ENCODE results near the gene IL5. TPM values are rescaled to one million over a fixed set of nuclear protein-coding genes. Genes with fewer than 3 reads are reported as not detected.
A peak's percentile ranks its signal among the peaks of the same experiment; 100 is the strongest.

The IL5 gene
- total and polyA plus RNA-seq, 12 donors, result not detected

DNA sequence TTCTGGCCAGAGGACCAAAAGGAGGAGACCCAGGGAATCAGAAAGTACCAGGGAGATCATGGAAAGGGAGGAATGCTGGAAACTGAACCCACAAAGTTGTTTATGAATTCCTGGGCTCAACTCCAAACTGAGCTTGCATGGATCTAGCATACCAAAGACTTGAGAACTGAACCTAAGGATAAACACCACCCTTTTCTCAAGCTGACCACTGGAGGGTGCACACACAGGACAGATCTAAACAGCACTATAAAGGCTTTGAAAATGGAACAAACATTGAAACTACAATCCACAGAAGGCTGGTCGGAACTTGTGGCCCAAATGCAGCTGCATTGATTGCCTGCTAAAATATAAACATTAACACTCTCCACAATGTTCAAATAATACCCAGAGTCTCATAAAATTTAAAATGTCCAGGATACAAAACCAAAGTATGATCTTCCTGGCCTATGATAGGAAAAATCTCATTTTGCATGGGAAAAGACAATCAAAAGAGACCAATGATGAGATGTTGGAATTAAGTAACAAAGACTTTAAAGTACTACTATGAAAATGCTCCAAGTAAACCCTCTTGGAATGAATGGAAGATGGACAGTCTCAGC, 37.1 kb downstream of the IL5 start:
- no peaks in the 10 kb centered on the region for H3K36me3 ChIP-seq (replicated peaks in 1 of 2)
- H3K4me1 ChIP-seq (replicated peaks in 1 of 2), result no peaks in the 10 kb centered on the region
- H3K9me3 ChIP-seq (replicated peaks in 1 of 3), result no peaks in the 10 kb centered on the region
- intact Hi-C loops (cut with DNase I), result loop anchor here in 1 of 2 donors (10.0 kb wide), 1 partner anchor 231 kb away; no protein-coding TSS in a partner anchor
- no peaks in the 10 kb centered on the region for H3K27me3 ChIP-seq
- H3K27ac ChIP-seq, result no peak overlapping the region
- no peak overlapping the region for H3K4me3 ChIP-seq
- WGBS, 4 donors, result 29 to 61% (median 41%) methylated on average over 1 of the region's 1 CpG
- DNase-seq, result peak in 3 of 7 donors; percentile 21 to 56 (median 38)
- TF ChIP-seq POLR2A (IDR thresholded peaks at IDR 0.05), result no peak
- TF ChIP-seq, protein P1, sequence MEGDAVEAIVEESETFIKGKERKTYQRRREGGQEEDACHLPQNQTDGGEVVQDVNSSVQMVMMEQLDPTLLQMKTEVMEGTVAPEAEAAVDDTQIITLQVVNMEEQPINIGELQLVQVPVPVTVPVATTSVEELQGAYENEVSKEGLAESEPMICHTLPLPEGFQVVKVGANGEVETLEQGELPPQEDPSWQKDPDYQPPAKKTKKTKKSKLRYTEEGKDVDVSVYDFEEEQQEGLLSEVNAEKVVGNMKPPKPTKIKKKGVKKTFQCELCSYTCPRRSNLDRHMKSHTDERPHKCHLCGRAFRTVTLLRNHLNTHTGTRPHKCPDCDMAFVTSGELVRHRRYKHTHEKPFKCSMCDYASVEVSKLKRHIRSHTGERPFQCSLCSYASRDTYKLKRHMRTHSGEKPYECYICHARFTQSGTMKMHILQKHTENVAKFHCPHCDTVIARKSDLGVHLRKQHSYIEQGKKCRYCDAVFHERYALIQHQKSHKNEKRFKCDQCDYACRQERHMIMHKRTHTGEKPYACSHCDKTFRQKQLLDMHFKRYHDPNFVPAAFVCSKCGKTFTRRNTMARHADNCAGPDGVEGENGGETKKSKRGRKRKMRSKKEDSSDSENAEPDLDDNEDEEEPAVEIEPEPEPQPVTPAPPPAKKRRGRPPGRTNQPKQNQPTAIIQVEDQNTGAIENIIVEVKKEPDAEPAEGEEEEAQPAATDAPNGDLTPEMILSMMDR (IDR thresholded peaks at IDR 0.05), result peak in 5 of 6 experiments; percentile 24 to 51 (median 48)

DNA sequence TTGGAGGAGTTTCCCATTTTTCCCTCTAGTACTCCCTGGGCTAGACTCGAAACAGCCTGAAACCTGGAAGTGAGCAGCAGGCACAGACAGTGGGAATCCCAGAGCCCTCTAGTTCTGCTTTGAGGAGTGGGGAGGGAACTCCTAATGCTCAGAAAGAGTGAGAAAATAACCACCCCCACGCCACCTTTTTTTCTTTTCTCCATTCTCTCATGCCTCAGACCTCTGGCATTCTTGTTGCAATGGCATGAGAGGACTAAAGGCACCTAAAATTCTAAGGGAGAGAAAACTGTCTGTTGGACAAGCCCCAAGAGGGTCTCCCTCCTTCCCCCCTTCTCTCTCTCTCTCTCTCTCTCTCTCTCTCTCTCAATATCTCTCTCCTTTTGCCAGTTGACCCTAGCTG, 37.7 kb downstream of the IL5 start:
- WGBS, 4 donors, result 74 to 86% (median 80%) methylated on average over 2 of the region's 2 CpGs
- Histone ChIP-seq H3K4me3 (no peak overlapping the region), H3K4me1 (replicated peaks in 1 of 2) (peaks cover 0 to 5% of the 10 kb centered on the region in 2 donors), H3K9me3 (replicated peaks in 1 of 3) (no peaks in the 10 kb centered on the region), H3K27me3 (no peaks in the 10 kb centered on the region), H3K27ac (no peak overlapping the region), H3K36me3 (replicated peaks in 1 of 2) (no peaks in the 10 kb centered on the region)
- TF ChIP-seq, protein P1 (IDR thresholded peaks at IDR 0.05), result no peak
- TF ChIP-seq POLR2A (IDR thresholded peaks at IDR 0.05), result no peak
- DNase-seq, result no peak
- intact Hi-C loops (cut with DNase I), result loop anchor here in 1 of 2 donors (10.0 kb wide), 1 partner anchor 231 kb away; no protein-coding TSS in a partner anchor

DNA sequence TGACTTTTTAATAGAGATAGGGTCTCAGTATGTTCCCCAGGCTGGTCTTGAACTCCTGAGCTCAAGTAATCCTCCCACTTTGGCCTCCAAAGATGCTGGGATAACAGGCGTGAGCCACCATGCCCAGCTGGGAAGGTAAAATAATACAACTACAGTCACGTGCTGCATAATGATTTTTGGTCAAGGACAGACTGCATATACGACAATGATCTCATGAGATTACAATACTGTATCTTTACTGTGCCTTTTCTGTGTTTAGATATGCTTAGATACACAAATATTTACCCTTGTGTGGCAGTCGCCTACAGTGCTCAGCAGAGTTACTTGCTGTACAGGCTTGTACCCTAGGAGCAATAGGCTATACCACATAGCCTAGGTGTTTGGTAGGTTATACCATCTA, 38.6 kb downstream of the IL5 start:
- H3K36me3 ChIP-seq (replicated peaks in 1 of 2), result no peaks in the 10 kb centered on the region
- H3K27me3 ChIP-seq, result no peaks in the 10 kb centered on the region
- no peak overlapping the region for H3K4me3 ChIP-seq
- peaks cover 0 to 5% of the 10 kb centered on the region in 2 donors for H3K4me1 ChIP-seq (replicated peaks in 1 of 2)
- intact Hi-C loops (cut with DNase I), result loop anchor here (5.0 to 10.0 kb wide), 3 partner anchors 87 to 230 kb away; no protein-coding TSS in a partner anchor
- no peak for DNase-seq
- H3K9me3 ChIP-seq (replicated peaks in 1 of 3), result no peaks in the 10 kb centered on the region
- no peak for TF ChIP-seq POLR2A (IDR thresholded peaks at IDR 0.05)
- TF ChIP-seq, protein P1 (IDR thresholded peaks at IDR 0.05), result no peak
- 74 to 83% (median 78%) methylated on average over 4 of the region's 4 CpGs for WGBS, 4 donors
- H3K27ac ChIP-seq, result no peak overlapping the region

DNA sequence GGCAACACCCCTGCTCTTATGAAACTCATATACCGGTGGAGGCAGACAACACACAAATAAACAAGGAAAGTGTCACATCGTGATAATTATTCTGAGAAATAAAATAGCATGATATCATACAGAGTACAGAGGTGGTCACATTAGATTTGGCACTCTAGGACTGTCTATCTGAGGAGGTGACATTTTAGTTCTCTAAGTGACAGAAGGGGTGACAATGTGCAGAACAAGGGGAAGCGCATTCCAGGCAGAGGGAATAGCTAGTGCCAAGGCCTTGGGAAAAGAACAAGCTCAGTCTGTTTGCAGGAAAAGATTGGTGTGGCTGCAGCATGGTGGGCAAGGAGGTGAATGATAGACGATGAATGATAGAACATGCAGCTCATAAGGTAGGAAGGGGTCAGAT, 40.1 kb downstream of the IL5 start:
- WGBS, 4 donors, result 71 to 90% (median 79%) methylated on average over 4 of the region's 4 CpGs

More for the DNA sequence above, 40.1 kb downstream of the IL5 start:
- peaks cover 0 to 5% of the 10 kb centered on the region in 2 donors for H3K4me1 ChIP-seq (replicated peaks in 1 of 2)
- no peak overlapping the region for H3K4me3 ChIP-seq
- H3K27ac ChIP-seq, result no peak overlapping the region
- no peak for TF ChIP-seq POLR2A (IDR thresholded peaks at IDR 0.05)
- TF ChIP-seq, protein P1 (IDR thresholded peaks at IDR 0.05), result no peak
- no peaks in the 10 kb centered on the region for H3K36me3 ChIP-seq (replicated peaks in 1 of 2)
- no peak for DNase-seq
- intact Hi-C loops (cut with DNase I), result loop anchor here (5.0 to 10.0 kb wide), 3 partner anchors 86 to 228 kb away; no protein-coding TSS in a partner anchor
- no peaks in the 10 kb centered on the region for H3K9me3 ChIP-seq (replicated peaks in 1 of 3)
- no peaks in the 10 kb centered on the region for H3K27me3 ChIP-seq
